ENCODE data around the gene TMEM145.

The TMEM145 gene

DNA sequence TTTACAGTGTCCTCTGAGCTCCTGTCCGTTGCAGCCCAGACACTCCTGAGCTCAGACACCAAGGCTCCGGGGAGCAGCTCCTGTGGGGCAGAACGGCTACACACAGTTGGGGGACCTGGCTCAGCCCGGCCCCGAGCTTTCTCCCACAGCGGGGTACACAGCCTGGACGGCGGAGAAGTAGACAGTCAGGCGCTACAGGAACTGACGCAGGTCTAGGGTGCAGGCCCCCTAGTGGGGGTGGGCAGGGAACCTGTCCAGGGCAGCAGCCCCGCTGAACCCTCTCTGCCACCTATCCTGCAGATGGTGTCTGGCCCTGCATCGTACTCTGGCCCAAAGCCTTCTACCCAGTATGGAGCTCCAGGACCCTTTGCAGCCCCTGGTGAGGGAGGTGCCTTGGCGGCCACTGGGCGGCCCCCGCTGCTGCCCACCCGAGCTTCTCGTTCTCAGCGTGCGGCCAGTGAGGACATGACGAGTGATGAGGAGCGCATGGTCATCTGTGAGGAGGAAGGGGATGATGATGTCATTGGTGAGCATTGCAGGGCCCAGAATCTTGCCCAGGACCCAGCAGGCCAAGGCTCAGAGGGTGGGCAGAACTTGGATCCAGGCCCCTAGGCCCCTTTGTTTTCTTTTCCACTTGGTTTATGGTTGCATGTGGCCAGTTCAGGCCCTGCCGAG lies 24.1 kb upstream of the TMEM145 start:
- no peak overlapping the region for H3K4me3 ChIP-seq (ENCODE audit: low read depth, low read length)

DNA sequence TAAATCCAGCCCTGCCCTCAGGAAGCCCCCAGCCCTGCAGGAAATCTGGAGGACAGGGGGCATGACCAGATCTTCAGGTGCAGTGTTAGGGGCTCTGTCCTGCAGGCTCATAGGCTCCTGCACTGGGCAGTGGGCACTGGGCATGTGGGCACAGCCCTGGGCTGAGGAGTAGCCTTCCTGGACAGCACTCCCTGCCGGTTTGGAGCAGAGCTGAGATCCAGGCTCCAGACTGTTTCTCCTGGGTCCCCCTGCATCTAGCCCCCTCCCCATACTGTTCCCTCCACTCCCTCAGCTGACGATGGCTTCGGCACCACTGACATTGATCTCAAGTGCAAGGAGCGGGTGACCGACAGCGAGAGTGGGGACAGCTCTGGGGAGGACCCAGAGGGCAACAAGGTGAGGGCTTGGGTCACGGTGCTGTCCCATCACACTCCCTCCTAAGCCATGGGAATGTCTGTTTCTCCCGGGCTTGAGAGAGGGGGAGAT lies 23.5 kb upstream of the TMEM145 start:
- no peak overlapping the region for H3K4me3 ChIP-seq (ENCODE audit: low read depth, low read length)

DNA sequence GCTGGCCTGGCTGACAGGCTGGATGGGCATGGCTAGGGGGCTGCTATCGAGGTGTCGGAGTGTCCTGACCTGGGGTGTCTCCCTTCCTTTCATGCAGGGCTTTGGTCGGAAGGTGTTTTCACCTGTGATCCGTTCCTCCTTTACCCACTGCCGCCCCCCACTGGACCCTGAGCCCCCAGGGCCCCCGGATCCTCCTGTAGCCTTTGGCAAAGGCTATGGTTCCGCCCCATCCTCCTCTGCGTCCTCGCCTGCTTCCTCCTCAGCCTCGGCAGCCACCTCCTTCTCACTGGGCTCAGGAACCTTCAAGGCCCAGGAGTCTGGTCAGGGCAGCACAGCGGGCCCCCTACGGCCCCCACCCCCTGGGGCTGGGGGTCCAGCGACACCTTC lies 23.0 kb upstream of the TMEM145 start:
- no peak overlapping the region for H3K4me3 ChIP-seq (ENCODE audit: low read depth, low read length)

DNA sequence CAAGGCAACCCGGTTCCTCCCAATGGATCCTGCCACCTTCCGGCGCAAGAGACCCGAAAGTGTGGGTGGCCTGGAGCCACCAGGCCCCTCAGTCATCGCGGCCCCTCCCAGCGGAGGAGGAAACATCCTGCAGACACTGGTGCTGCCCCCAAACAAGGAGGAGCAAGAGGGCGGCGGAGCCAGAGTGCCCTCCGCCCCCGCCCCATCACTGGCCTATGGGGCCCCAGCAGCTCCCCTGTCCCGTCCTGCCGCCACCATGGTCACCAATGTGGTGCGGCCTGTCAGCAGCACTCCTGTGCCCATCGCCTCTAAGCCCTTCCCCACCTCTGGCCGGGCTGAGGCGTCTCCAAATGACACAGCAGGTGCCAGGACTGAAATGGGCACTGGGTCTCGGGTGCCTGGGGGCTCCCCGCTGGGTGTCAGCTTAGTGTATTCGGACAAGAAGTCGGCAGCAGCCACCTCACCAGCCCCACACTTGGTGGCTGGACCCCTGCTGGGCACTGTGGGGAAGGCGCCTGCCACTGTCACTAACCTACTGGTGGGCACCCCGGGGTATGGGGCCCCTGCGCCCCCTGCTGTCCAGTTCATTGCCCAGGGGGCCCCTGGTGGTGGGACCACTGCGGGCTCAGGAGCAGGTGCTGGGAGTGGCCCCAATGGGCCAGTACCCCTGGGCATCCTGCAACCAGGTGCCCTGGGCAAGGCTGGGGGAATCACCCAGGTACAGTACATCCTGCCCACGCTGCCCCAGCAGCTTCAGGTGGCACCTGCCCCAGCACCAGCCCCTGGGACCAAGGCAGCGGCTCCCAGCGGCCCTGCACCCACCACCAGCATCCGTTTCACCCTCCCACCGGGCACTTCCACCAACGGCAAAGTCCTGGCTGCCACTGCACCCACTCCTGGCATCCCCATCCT lies 22.3 kb upstream of the TMEM145 start:
- H3K4me3 ChIP-seq (ENCODE audit: low read depth, low read length): no peak overlapping the region

DNA sequence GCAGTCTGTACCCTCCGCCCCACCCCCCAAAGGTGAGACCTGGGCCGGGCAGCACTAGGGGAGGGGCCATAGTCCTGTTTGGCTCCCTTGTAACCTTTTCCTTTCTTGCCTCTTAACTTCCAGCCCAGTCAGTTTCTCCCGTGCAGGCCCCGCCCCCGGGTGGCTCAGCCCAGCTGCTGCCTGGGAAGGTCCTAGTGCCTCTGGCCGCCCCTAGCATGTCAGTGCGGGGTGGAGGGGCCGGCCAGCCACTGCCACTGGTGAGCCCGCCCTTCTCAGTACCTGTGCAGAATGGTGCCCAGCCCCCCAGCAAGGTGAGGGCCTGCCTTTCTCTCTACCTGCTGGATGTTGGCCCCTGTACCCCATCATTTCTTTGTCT lies 21.7 kb upstream of the TMEM145 start:
- no peak overlapping the region for H3K4me3 ChIP-seq (ENCODE audit: low read depth, low read length)

DNA sequence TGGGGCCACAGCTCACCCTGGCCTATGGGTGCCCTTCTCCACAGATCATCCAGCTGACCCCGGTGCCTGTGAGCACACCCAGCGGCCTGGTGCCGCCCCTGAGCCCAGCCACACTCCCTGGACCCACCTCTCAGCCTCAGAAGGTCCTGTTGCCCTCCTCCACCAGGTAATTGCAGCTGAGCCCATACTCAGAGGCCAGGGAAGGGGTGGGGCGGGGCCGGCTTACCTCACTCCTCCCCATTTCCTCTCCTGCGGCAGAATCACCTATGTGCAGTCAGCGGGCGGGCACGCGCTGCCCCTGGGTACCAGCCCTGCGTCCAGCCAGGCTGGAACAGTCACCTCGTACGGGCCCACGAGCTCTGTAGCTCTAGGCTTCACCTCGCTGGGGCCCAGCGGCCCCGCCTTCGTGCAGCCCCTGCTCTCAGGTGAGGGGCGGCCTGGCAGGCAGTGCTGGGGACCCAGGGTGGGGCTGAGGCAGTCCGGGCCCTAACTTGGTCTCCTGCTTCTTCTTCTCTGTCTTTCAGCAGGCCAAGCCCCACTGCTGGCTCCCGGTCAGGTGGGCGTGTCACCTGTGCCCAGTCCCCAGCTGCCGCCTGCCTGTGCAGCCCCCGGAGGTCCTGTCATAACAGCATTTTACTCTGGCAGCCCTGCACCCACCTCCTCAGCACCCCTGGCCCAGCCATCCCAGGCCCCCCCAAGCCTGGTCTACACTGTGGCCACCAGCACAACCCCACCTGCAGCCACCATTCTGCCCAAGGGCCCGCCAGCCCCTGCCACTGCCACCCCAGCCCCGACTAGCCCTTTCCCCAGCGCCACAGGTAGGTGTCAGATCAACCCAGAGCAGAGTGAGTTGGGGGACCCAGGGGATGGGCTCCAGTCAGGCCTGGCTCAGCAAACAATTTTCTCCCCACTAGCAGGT lies 20.8 kb upstream of the TMEM145 start:
- no peak overlapping the region for H3K4me3 ChIP-seq (ENCODE audit: low read depth, low read length)

DNA sequence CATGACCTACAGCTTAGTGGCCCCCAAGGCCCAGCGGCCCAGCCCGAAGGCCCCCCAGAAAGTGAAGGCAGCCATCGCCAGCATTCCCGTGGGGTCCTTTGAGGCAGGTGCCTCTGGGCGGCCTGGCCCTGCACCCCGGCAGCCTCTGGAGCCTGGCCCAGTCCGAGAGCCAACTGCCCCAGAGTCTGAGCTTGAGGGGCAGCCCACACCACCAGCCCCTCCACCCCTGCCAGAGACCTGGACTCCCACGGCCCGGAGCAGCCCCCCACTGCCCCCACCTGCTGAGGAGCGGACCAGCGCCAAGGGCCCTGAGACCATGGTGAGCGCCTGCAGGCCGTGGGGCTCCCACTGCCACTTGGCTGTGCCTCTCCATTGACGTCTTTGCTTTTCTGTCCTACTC lies 20.1 kb upstream of the TMEM145 start:
- no peak overlapping the region for H3K4me3 ChIP-seq (ENCODE audit: low read depth, low read length)

DNA sequence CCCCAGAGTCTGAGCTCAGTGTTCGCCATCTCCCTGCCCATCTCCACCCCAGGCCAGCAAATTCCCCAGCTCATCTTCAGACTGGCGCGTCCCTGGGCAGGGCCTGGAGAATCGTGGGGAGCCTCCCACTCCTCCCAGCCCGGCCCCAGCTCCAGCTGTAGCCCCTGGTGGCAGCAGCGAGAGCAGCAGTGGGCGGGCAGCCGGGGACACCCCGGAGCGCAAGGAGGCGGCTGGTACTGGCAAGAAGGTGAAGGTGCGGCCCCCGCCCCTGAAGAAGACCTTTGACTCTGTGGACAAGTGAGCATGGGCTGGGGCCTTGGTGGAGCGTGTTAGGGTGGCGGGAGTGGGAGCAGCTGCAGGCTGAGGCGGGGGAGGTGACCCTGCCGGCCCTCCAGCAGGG lies 19.6 kb upstream of the TMEM145 start:
- no peak overlapping the region for H3K4me3 ChIP-seq (ENCODE audit: low read depth, low read length)

DNA sequence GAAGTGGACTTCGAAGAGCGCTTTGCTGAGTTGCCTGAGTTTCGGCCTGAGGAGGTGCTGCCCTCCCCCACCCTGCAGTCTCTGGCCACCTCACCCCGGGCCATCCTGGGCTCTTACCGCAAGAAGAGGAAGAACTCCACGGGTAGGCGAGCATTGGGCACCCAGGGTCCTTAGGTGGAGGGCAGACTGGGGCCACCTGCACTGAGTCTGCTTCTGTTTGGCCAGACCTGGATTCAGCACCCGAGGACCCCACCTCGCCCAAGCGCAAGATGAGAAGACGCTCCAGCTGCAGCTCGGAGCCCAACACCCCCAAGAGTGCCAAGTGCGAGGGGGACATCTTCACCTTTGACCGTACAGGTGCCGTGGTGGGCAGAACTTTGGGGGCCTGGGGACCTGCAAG lies 19.2 kb upstream of the TMEM145 start:
- no peak overlapping the region for H3K4me3 ChIP-seq (ENCODE audit: low read depth, low read length)

DNA sequence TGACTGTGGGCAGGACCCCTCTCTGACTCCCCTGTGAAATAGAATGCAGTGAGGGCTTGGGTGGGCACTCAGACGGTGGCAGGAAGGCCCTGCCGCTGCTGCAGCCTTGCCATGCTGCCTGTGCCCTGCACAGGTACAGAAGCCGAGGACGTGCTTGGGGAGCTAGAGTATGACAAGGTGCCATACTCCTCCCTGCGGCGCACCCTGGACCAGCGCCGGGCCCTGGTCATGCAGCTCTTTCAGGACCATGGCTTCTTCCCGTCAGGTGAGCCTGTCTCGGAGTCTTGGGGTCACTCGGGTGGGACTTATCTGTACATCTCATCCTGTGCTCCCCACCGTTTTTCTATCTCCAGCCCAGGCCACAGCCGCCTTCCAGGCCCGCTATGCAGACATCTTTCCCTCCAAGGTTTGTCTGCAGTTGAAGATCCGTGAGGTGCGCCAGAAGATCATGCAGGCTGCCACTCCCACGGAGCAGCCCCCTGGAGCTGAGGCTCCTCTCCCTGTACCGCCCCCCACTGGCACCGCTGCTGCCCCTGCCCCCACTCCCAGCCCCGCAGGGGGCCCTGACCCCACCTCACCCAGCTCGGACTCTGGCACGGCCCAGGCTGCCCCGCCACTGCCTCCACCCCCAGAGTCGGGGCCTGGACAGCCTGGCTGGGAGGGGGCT lies 18.5 kb upstream of the TMEM145 start:
- no peak overlapping the region for H3K4me3 ChIP-seq (ENCODE audit: low read depth, low read length)

DNA sequence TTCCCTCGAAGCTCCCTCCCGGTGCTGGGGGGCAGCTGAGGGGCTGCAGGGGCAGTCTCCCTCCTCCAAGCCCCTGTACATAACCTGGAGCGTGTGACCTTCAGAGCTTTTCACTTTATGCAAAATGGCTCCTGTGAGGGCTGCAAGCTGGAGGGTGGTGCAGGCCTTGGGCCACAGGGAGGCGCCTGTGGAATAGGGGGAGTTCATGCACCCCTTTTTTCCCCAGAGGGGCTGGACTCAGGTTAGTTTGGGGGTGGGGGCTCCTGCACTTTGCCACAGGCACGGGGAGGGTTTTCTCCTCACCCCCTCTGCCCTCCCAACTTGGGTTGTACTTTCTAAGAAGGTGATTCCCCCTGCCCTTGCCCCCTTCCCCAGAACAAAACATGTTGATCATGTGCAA lies 17.8 kb upstream of the TMEM145 start:
- H3K4me3 ChIP-seq (ENCODE audit: low read depth, low read length): no peak overlapping the region

DNA sequence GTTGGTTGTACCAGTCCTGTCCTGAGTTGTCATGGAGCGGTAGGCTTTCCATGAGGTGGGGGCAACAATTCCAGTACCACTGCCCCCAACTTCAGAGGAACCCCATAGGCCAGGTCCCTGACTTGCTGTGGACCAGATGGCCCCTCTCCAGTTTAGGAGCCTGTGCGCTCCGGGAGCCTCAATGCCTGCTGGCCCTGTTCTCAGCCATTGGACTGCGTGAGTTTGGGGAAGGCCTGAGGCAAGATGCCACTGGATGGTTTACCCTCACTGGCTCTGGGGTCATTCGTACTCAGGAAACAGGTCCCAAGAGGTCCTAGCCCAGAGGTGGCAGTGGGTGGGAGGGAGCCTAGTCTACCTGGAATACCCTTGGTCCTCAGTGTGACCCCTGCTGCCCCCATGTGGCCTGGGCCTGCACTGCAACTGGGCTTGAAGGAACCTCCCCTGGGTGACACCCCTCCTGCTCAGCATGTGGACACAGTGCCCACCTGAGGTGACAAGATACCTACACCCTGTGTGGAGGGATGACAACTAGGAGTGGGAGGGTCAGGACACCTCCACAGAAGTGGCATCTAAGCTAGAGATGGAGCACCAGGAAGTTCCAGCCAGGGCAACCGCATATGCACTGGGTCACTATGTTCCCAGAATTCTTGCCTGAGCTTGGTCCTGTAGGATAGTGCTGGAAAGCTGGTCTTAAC lies 17.1 kb upstream of the TMEM145 start:
- H3K4me3 ChIP-seq (ENCODE audit: low read depth, low read length): no peak overlapping the region

DNA sequence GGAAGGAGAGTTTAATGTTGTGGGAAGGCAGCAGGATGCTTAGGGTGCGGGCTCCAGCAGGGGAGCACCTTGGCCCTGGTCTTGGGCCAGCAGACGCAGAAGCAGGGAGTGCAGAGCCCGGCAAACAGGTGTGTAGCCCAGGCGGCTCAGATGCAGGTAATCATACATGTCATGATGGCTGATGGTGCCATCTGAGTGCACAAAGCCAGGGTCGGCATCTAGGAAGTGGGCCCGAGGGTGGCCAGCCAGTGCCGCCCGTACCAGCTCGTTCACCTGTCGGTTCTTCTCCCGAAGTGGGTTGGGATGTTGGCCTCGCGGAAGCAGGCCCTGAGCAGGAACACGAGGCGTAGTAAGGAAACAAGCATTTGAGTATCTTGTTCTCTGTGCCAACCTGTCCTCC lies 16.1 kb upstream of the TMEM145 start:
- no peak overlapping the region for H3K4me3 ChIP-seq (ENCODE audit: low read depth, low read length)

DNA sequence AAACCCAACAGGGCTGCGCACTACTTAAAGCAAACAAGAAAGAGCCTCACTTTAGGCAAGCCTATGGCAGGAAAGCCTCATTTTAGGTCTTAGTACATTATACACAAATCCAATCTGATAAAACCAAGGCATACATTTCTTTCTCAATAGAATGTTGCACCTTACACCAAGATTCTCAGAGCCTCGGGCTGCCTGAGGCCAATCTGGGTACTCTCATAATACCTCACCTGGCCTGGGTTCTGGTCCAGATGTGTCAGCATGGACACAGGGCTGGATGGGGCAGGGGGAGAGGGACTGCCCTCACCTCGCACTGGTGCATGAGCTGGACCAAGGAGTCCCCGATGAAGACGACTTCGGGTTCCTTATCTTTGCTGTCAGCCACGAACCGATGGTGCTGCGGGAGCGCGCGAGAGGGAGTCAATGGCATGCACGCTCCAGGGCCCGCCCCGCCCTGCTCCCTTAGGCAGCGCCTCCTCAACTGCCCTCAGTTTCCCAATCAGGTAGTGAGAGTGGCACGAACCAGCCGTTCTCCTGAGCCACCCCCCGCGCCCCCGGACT lies 11.4 kb upstream of the TMEM145 start, which contains the start of gene PRR19:
TSS of gene PRR19 (plus strand) at position 487 of the 558 bp plus-strand sequence. CDS start 7,453 bp downstream, outside the sequence.
- H3K4me3 ChIP-seq (ENCODE audit: low read depth, low read length): peak within 1 kb of the TSS; percentile 83

DNA sequence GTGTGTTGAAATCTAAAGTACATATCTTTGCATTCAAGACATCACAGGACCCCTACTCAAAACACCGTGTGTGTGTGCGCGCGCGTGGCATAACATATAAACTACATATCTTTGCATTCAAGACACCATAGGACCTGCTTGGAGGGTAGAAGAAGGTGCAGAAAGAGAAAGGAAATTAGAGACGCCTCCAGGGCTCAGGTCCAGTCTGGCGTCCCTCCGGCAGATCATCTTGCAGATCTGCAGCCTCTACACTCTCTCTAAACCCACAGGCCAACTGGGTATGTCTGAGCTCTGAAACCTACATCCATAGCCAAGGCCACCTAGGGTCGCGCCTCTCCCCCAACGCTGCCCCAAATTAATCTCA lies 10.0 kb upstream of the TMEM145 start:
- no peak overlapping the region for H3K4me3 ChIP-seq (ENCODE audit: low read depth, low read length)

DNA sequence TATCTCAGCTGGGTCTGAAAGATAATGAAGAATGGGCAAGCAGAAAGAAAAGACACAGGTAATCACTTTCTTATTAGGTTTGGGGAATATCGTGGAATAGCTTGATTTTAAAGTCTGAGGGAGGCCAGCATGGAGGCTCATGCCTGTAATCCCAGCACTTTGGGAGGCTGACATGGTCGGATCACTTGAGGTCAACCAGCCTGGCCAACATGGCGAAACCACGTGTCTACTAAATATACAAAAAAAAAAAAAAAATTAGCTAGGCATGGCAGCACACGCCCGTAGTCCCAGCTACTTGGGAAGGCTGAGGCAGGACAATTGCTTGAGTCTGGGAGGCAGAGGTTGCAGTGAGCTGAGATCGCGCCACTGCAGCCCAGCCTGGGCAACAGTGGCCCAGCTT lies 9.2 kb upstream of the TMEM145 start:
- no peak overlapping the region for H3K4me3 ChIP-seq (ENCODE audit: low read depth, low read length)

DNA sequence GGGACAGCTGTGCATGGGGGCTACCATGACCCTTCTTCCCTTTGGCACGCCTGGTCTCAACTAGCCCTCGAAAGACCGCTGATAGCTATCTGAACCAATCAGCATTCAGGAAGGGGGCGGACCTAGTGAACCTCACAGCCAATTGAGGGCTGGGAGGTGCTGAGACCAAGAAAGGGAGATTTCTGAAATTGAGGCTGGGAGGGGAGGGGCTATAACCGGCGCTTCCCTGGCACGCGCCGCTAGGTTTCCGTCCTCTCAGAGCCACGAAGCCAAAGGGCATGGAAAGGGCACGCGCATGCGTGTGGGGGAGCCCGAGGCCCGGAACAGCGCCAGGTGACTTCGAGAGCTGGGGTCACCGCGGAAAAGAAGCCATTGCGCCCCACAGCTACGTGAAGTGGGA lies 6.5 kb upstream of the TMEM145 start:
- H3K4me3 ChIP-seq (ENCODE audit: low read depth, low read length): no peak overlapping the region

DNA sequence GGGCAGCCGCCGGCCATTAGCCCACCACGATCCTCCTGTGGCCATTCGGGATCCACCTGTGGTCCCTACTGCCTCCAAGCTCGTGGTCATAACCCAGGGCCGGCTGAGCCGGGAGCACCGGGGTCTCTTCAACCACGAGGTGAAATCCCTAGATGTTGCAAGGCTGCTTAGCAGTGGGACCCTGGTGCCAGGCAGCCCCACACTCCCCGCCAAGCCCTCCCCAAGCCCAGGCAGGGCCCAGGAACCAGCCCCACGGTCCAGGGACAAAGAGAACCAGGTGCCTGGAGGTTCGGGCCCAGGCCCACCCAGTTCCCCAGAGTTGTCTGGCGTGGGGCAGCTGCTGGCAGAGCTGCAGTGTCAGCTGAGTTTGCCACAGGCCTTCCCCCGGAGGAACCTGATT lies 3.4 kb upstream of the TMEM145 start:
- no peak overlapping the region for H3K4me3 ChIP-seq (ENCODE audit: low read depth, low read length)

DNA sequence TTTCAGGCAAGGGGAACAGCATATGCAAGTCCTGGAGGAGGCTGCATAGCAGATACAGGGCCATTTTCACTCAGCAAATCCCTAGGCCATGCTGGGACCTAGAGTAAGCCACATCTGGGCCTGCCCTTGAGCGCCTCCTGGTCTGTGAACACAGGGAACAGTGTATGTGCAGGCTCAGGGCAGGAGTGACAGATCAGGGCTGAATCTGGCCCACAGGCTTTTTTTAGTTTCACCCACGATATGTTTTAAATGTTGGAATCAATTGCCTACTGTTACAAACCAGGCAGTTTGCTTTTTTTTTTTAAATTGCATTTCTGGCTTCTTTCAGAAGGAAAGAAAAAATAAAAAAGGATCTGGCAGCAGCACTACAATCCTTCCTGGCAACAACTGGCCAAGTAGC lies 1.5 kb upstream of the TMEM145 start:
- H3K4me3 ChIP-seq (ENCODE audit: low read depth, low read length): no peak overlapping the region

DNA sequence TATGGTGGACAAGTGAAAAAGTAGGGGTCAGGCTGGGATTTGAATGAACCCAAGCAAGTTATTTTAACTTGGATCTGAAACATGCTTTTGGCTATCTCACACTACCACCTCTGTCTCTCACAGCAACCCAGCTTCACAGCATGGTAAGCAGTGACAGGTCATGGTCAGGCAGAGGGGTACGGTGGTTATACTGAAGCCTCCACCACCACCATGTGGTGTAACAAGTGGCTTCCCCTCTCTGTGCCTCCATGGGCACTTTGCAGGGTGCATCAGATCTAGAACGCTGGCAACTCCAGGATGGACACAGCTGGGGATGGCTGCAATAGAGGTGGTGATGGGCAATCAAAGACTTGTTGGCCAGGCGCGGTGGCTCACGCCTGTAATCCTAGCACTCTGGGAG lies 739 bp upstream of the TMEM145 start:
- no peak overlapping the region for H3K4me3 ChIP-seq (ENCODE audit: low read depth, low read length)
